MM.1S (cell line): Measurements from ENCODE around the gene MCOLN1.

Source experiments
- DNase-seq: peaks from one replicate; pipeline ENCODE4 v3.0.0-alpha.2; 2015
- H2AFZ ChIP-seq: fragments of 300-600 bp; sonication (generic); 2 replicates; pipeline ENCODE4 v1.6.0; 2016; ENCODE audit warnings: antibody characterized with exemption, low read length
- H3F3A ChIP-seq: fragments of 300-600 bp; sonication (generic); 2 replicates; pipeline ENCODE4 v1.6.1; 2016; ENCODE audit warnings: mild to moderate bottlenecking, antibody characterized with exemption, low read length, moderate library complexity, mixed read lengths; ENCODE audit not compliant: insufficient read depth
- H3K27ac ChIP-seq: fragments of 300-600 bp; sonication (generic); 2 replicates; pipeline ENCODE4 v1.5.1; 2016; ENCODE audit warnings: mild to moderate bottlenecking, low read length
- H3K27me3 ChIP-seq: fragments of 300-600 bp; sonication (generic); replicated peaks from 2 replicates; pipeline ENCODE4 v1.6.0; 2016; ENCODE audit warnings: low read length; ENCODE audit not compliant: insufficient read depth
- H3K36me3 ChIP-seq: fragments of 300-600 bp; sonication (generic); replicated peaks from 2 replicates; pipeline ENCODE4 v1.6.1; 2016; ENCODE audit warnings: mild to moderate bottlenecking, low read length, mixed read lengths; ENCODE audit not compliant: insufficient read depth
- H3K4me1 ChIP-seq: fragments of 300-600 bp; sonication (generic); 2 replicates; pipeline ENCODE4 v1.6.1; 2016; ENCODE audit warnings: low read length, mixed read lengths
- H3K4me2 ChIP-seq: fragments of 300-600 bp; sonication (generic); 2 replicates; pipeline ENCODE4 v1.6.0; 2016; ENCODE audit warnings: low read depth, low read length
- H3K4me3 ChIP-seq: fragments of 300-600 bp; sonication (generic); 2 replicates; pipeline ENCODE4 v1.5.1; 2016; ENCODE audit warnings: low read length, mixed read lengths
- H3K79me2 ChIP-seq: fragments of 300-600 bp; sonication (generic); 2 replicates; pipeline ENCODE4 v1.6.1; 2016; ENCODE audit warnings: mixed run types, low read length, mixed read lengths
- H3K9ac ChIP-seq: fragments of 300-600 bp; sonication (generic); 2 replicates; pipeline ENCODE4 v1.6.1; 2016; ENCODE audit warnings: low read length, mixed read lengths
- H3K9me2 ChIP-seq: fragments of 300-600 bp; sonication (generic); replicated peaks from 2 replicates; pipeline ENCODE4 v1.6.1; 2016; ENCODE audit warnings: mild to moderate bottlenecking, low read length, mixed read lengths; ENCODE audit not compliant: insufficient read depth
- H3K9me3 ChIP-seq: fragments of 300-600 bp; sonication (generic); replicated peaks from 2 replicates; pipeline ENCODE4 v1.6.1; 2016; ENCODE audit warnings: mild to moderate bottlenecking, low read length, mixed read lengths; ENCODE audit not compliant: insufficient read depth
- H4K20me1 ChIP-seq: fragments of 300-600 bp; sonication (generic); 2 replicates; pipeline ENCODE4 v1.6.1; 2016; ENCODE audit warnings: mild to moderate bottlenecking, low read length, moderate library complexity, mixed read lengths; ENCODE audit not compliant: insufficient read depth
- CTCF ChIP-seq: fragments of 300-600 bp; sonication (generic); IDR thresholded peaks from 2 replicates; pipeline ENCODE4 v1.5.1; 2016; ENCODE audit warnings: antibody characterized with exemption, low read length, mixed read lengths
- EZH2 ChIP-seq: fragments of 300-600 bp; sonication (generic); optimal IDR thresholded peaks from 2 replicates; pipeline ENCODE3; 2017; ENCODE audit warnings: low read depth, mild to moderate bottlenecking, antibody characterized with exemption, low read length, mixed read lengths
- EZH2phosphoT487 ChIP-seq: fragments of 300-600 bp; sonication (generic); IDR thresholded peaks from 2 replicates; pipeline ENCODE4 v1.6.1; 2018; ENCODE audit warnings: antibody characterized with exemption, low read length

The MCOLN1 gene

DNA sequence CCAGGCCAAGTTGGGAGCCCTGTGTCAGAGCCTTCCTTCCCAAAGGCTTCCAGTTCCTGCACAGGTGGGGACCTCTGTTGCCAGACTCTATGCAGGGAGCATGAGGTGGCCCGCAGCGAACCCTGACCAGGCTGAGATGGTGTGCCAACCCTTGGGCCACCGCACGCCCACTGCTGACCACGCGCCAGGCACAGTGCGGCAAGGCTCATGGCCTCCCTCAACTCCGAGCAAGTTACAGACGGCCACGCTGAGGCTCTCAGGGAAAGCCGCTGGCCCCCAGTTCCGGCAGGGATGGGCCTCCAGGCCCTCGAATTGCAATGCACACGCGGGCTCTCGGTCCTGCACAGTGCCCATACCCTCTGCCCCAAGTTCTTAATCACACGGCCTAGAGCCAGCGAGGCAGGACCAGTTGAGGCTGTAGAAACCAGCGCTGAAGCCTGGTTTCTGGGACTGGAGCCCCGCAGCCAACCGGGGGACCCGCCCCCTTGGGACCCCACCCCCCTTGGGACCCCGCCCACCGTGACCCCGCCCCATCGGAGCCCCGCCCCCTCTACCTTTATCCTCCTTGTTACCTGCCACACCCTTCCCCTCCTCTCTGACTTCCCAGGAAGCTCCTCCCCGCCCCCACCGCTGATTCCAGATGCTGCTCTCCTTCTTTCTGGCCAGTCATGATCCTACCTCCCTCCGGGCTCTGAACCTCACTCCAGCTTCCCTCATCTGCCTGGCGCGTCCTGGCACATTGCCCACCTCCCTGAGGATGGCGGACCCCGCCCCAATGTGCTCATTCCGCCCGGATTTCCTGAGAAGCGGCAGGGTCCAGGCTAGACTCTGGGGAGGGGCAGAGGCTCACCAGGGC is 39.6 kb upstream of the MCOLN1 start:
- H3F3A ChIP-seq: no peaks in the 10 kb centered on the region
- no peak overlapping the region for H3K4me2 ChIP-seq
- H3K4me3 ChIP-seq: no peak overlapping the region
- no peaks in the 10 kb centered on the region for H3K36me3 ChIP-seq
- TF ChIP-seq EZH2 (no peak), EZH2phosphoT487 (no peak)
- H3K27me3 ChIP-seq: peaks cover 80% of the 10 kb centered on the region
- no peak for DNase-seq
- no peaks in the 10 kb centered on the region for H3K9me2 ChIP-seq
- no peak overlapping the region for H3K9ac ChIP-seq
- no peaks in the 10 kb centered on the region for H3K79me2 ChIP-seq
- H4K20me1 ChIP-seq: no peaks in the 10 kb centered on the region
- H3K27ac ChIP-seq: no peak overlapping the region
- H3K9me3 ChIP-seq: no peaks in the 10 kb centered on the region
- peak overlapping the region; percentile 29; the same call in 1 of the 2 replicates for H2AFZ ChIP-seq
- no peaks in the 10 kb centered on the region for H3K4me1 ChIP-seq

GRCh38 chr19:7483720-7484201 is 38.7 kb upstream of the MCOLN1 start:
- no peak overlapping the region for H3K9ac ChIP-seq
- no peak overlapping the region for H3K4me3 ChIP-seq
- H3K27ac ChIP-seq: no peak overlapping the region
- no peak for DNase-seq
- H3K36me3 ChIP-seq: no peaks in the 10 kb centered on the region
- no peaks in the 10 kb centered on the region for H3F3A ChIP-seq
- H3K9me2 ChIP-seq: no peaks in the 10 kb centered on the region
- H3K4me1 ChIP-seq: no peaks in the 10 kb centered on the region
- TF ChIP-seq EZH2phosphoT487 (no peak), EZH2 (no peak), CTCF (no peak)
- H3K27me3 ChIP-seq: peaks cover 89% of the 10 kb centered on the region
- H3K9me3 ChIP-seq: no peaks in the 10 kb centered on the region
- no peak overlapping the region for H3K4me2 ChIP-seq
- H4K20me1 ChIP-seq: no peaks in the 10 kb centered on the region
- no peaks in the 10 kb centered on the region for H3K79me2 ChIP-seq
- H2AFZ ChIP-seq: no peak overlapping the region

GRCh38 chr19:7486923-7487322 is 35.5 kb upstream of the MCOLN1 start:
- peaks cover 91% of the 10 kb centered on the region for H3K27me3 ChIP-seq
- H3K4me1 ChIP-seq: no peaks in the 10 kb centered on the region
- TF ChIP-seq EZH2 (no peak), EZH2phosphoT487 (no peak), CTCF (no peak)
- H3K4me3 ChIP-seq: no peak overlapping the region
- H2AFZ ChIP-seq: no peak overlapping the region
- H3K4me2 ChIP-seq: no peak overlapping the region
- no peaks in the 10 kb centered on the region for H3F3A ChIP-seq
- no peak overlapping the region for H3K9ac ChIP-seq
- no peaks in the 10 kb centered on the region for H3K9me3 ChIP-seq
- H3K27ac ChIP-seq: no peak overlapping the region
- no peaks in the 10 kb centered on the region for H3K9me2 ChIP-seq
- H3K79me2 ChIP-seq: no peaks in the 10 kb centered on the region
- no peak for DNase-seq
- H3K36me3 ChIP-seq: no peaks in the 10 kb centered on the region
- no peaks in the 10 kb centered on the region for H4K20me1 ChIP-seq
